GM12878 (cell line): ENCODE measurements around the gene ISCU. TPM values are rescaled to one million over a fixed set of nuclear protein-coding genes. Genes with fewer than 3 reads are reported as not detected.

Source experiments
- BCLAF1 ChIP-seq: fragments of 450-650 bp; IDR thresholded peaks from 2 replicates; pipeline ENCODE4 v1.6.1; 2017; ENCODE audit warnings: antibody characterized with exemption, mild to moderate bottlenecking, moderate library complexity
- E4F1 ChIP-seq: fragments of 450-650 bp; IDR thresholded peaks from 2 replicates; pipeline ENCODE4 v1.6.1; 2018; ENCODE audit warnings: borderline replicate concordance, mild to moderate bottlenecking; ENCODE audit not compliant: partially characterized antibody
- HCFC1 ChIP-seq: fragments of 150-350 bp; IDR thresholded peaks from 2 replicates; pipeline ENCODE4 v1.6.1; 2014; ENCODE audit warnings: low read length
- IRF4 ChIP-seq: IDR thresholded peaks from 2 replicates; pipeline ENCODE4 v1.6.1; 2011; ENCODE audit warnings: low read depth, low read length
- IRF5 ChIP-seq: fragments of 450-650 bp; IDR thresholded peaks from 2 replicates; pipeline ENCODE4 v1.6.1; 2017; ENCODE audit warnings: borderline replicate concordance
- KDM1A ChIP-seq: fragments of 200-600 bp; sonication (generic); IDR thresholded peaks from 2 replicates; pipeline ENCODE4 v1.6.1; 2016; ENCODE audit warnings: borderline replicate concordance
- MEF2A ChIP-seq: IDR thresholded peaks from 2 replicates; pipeline ENCODE4 v1.6.1; 2011; ENCODE audit warnings: low read depth, mild to moderate bottlenecking, low read length, moderate library complexity; ENCODE audit not compliant: insufficient read depth
- MTA3 ChIP-seq: IDR thresholded peaks from 2 replicates; pipeline ENCODE4 v1.6.1; 2012; ENCODE audit warnings: low read length, inconsistent platforms, borderline replicate concordance
- MYB ChIP-seq: fragments of 150-350 bp; IDR thresholded peaks from 2 replicates; pipeline ENCODE4 v1.6.1; 2014; ENCODE audit warnings: mild to moderate bottlenecking, low read depth, low read length, borderline replicate concordance
- PML ChIP-seq: IDR thresholded peaks from 2 replicates; pipeline ENCODE4 v1.6.1; 2012; ENCODE audit warnings: low read length, inconsistent platforms
- POLR2AphosphoS5 ChIP-seq: IDR thresholded peaks from 2 replicates; pipeline ENCODE4 v1.6.1; 2011; ENCODE audit warnings: mild to moderate bottlenecking, low read length, inconsistent platforms
- RFX5 ChIP-seq: IDR thresholded peaks from 2 replicates; pipeline ENCODE4 v1.6.1; 2011; ENCODE audit warnings: low read depth, low read length, improper control_type of control experiment
- SMARCA5 ChIP-seq: fragments of 450-650 bp; IDR thresholded peaks from 2 replicates; pipeline ENCODE4 v1.6.1; 2017; ENCODE audit warnings: mild to moderate bottlenecking
- SP1 ChIP-seq: IDR thresholded peaks from one replicate; pipeline ENCODE4 v1.6.1; 2011; ENCODE audit warnings: low read depth, low read length
- SRF ChIP-seq, 2 experiments: IDR thresholded peaks; 2 replicates each; pipeline ENCODE4 v1.6.1; 2011; ENCODE audit warnings: low read depth in 2 of 2, low read length in 2 of 2, mild to moderate bottlenecking in 1 of 2, moderate library complexity in 1 of 2
- SUZ12 ChIP-seq: fragments of 200-600 bp; sonication (generic); IDR thresholded peaks from one replicate; pipeline ENCODE4 v1.6.1; 2018; ENCODE audit warnings: antibody characterized with exemption, mild to moderate bottlenecking; ENCODE audit not compliant: unreplicated experiment
- USF2 ChIP-seq: IDR thresholded peaks from 2 replicates; pipeline ENCODE4 v1.6.1; 2011; ENCODE audit warnings: low read depth, low read length, improper control_type of control experiment, borderline replicate concordance
- ZBED1 ChIP-seq: IDR thresholded peaks from 2 replicates; pipeline ENCODE4 v1.6.1; 2016; ENCODE audit warnings: borderline replicate concordance
- ZBTB11 ChIP-seq: fragments of 450-650 bp; formaldehyde crosslinking; IDR thresholded peaks from 2 replicates; pipeline ENCODE4 v1.5.0; 2022; ENCODE audit warnings: mild to moderate bottlenecking, missing genetic modification characterization
- polyA plus RNA-seq, 11 experiments: library from polyadenylated mRNA; depleted of rRNA in 4 of 11; unstranded in 6 of 11; stranded (reverse) in 5 of 11; fragments of >200 nt; fragmentation: Nextera tagmentation in 4 of 11; fragmentation: Illumina TruSeq in 1 of 11; extraction: Ambion mirVana in 4 of 11; extraction: Trizol in 1 of 11; gene quantifications; 1 replicate in 1 of 11; 2 replicates in 10 of 11; pipeline versions ENCODE4 v1.2.1 to v1.2.3, GENCODE V29; 2011 to 2016; ENCODE audit warnings: inconsistent platforms in 2 of 11, missing spikeins in 2 of 11, low read depth in 1 of 11
- total RNA-seq, 4 experiments: library from RNA; depleted of rRNA in 3 of 4; stranded (reverse); fragments of >200 nt in 3 of 4; fragmentation: Illumina TruSeq in 1 of 4; extraction: Trizol in 1 of 4; gene quantifications; 2 replicates each; pipeline versions ENCODE4 v1.2.1 to v1.2.3, GENCODE V29; 2013 to 2021

The ISCU gene
- total and polyA plus RNA-seq, 10 of the 15 experiments (the other 5 are each of a cell fraction or from before 2014, with no cell fraction given): 32.8 to 260 (median 127) TPM

- TF ChIP-seq USF2: no peak
- TF ChIP-seq BCLAF1: no peak
- TF ChIP-seq HCFC1: no peak
- peak; percentile 86 for TF ChIP-seq MEF2A
- peak in 1 of 2 experiments; percentile 91; a peak in 2 of 4 replicates for TF ChIP-seq SRF (IDR thresholded peaks at IDR 0.05; ENCODE audit: low read depth in 2 of 2, low read length in 2 of 2)
- no peak for TF ChIP-seq MTA3
- no peak for TF ChIP-seq ZBTB11 (CRISPR knock-in tag)
- peak; percentile 82 for TF ChIP-seq POLR2AphosphoS5
- peak; percentile 89 for TF ChIP-seq SP1
- no peak for TF ChIP-seq PML
- TF ChIP-seq IRF4: peak; percentile 100
- no peak for TF ChIP-seq E4F1
- no peak for TF ChIP-seq SUZ12
- no peak for TF ChIP-seq RFX5
- no peak for TF ChIP-seq KDM1A
- TF ChIP-seq MYB: peak; percentile 39; the same call in 1 of the 2 replicates
- TF ChIP-seq SMARCA5: peak; percentile 94
- peak; percentile 97 for TF ChIP-seq ZBED1
- no peak for TF ChIP-seq IRF5
Observed at GRCh38 chr12:108568338-108569154, 6.2 kb downstream of the ISCU start (continued).
